CD4-positive, alpha-beta T cell treated with Interleukin-17A for 4 hours (primary cell): ENCODE results near the gene ZSWIM5.
A peak's percentile ranks its signal among the peaks of the same experiment; 100 is the strongest.
"Not testable (repeated sequence)": the region's sequence is repeated elsewhere in the genome, so short reads cannot be mapped to it uniquely, and the experiment has no call there.

Experiments
- DNase-seq: peaks from one replicate; pipeline ENCODE4 v3.0.0-alpha.2; 2020; ENCODE audit warnings: mixed read lengths

ZSWIM5 gene

GRCh38 chr1:45205910-45206721 lies at the start of gene ZSWIM5:
TSS of gene ZSWIM5 (minus strand) at chr1:45206605. CDS start at chr1:45206350, 255 bp downstream.
- peak; percentile 79 for DNase-seq

- DNase-seq, result no peak
Observed at GRCh38 chr1:45254490-45254889, 48.1 kb upstream of the ZSWIM5 start.

DNA sequence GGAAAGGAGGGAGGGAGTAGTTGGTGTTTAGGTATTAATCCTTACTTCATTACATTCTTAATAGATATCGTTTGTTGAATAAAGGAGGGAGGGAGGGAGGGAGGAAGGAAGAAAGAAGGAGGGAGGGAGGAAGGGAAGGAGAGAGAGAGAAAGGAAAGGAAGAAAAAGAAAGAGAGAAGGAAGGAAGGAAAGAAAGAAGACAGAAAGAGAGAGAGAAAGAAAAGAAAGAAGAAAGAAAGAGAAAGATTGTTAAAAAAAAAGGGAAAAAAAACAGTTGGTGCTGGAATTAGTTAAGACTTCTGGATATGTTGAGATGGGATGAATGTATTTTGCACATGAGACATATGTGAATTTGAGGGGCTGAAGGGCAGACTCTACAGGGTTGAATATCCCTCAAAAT lies 44.1 kb upstream of the ZSWIM5 start:
- no peak for DNase-seq

- not testable (repeated sequence) for DNase-seq
Observed at GRCh38 chr1:45248004-45248403, 41.6 kb upstream of the ZSWIM5 start.

DNA sequence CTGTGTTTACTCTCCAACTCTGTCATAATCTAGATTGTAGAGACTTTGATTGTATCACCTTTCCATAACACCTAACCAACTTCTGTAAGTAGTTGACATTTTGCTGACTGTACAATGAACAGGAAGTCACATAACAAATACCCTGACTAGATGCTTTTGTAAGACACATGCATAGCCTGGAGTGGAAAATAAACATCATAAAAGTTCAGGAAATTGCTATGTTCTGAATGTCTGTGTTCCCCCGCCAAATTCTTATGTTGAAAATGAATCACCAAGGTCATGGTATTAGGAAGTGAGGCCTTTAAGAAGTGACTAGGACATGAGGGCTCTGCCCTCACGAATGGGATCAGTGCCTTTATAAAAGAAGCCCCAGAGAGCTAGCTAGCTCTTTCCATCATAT lies 40.4 kb upstream of the ZSWIM5 start:
- no peak for DNase-seq

DNA sequence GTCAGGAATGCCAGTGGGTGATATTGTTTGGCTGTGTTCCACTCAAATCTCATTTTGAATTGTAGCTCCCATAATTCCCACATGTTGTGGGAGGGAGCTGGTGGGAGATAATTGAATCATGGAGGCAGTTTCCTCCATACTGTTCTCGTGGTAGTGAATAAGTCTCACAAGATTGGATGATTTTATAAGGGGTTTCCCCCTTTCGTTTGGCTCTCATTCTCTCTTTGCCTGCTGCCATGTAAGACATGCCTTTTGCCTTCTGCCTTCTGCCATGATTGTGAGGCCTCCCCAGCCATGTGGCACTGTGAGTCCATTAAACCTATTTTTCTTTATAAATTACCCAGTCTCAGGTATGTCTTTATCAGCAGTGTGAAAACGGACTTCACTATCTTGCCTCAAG lies 40.0 kb upstream of the ZSWIM5 start:
- not testable (repeated sequence) for DNase-seq

GRCh38 chr1:45244660-45245059 lies 38.3 kb upstream of the ZSWIM5 start:
- DNase-seq, result no peak

GRCh38 chr1:45243476-45244343 lies 37.3 kb upstream of the ZSWIM5 start:
- DNase-seq, result no peak

- no peak for DNase-seq
Observed at GRCh38 chr1:45238846-45239245, 32.4 kb upstream of the ZSWIM5 start.

DNA sequence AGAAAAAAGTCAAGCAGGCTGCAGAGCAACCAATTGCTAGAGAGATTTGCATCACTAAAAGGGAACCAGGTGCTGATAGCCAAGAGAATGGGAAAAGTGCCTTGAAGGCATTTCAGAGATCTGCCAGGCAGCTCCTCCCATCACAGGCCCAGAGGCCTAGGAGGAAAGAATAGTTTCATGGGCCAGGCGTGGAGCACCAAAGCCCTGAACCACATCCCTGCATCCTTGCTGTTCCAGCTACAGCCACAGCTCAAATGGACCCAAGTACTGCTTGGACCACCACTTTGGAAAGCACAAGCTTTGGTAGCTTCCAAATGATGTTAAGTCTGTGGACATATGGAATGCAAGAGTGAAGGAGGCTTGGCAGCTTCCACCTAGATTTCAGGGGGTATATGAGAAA lies 29.7 kb upstream of the ZSWIM5 start:
- no peak for DNase-seq

- DNase-seq, result peak; percentile 18
Observed at GRCh38 chr1:45230537-45230936, 24.1 kb upstream of the ZSWIM5 start.

DNA sequence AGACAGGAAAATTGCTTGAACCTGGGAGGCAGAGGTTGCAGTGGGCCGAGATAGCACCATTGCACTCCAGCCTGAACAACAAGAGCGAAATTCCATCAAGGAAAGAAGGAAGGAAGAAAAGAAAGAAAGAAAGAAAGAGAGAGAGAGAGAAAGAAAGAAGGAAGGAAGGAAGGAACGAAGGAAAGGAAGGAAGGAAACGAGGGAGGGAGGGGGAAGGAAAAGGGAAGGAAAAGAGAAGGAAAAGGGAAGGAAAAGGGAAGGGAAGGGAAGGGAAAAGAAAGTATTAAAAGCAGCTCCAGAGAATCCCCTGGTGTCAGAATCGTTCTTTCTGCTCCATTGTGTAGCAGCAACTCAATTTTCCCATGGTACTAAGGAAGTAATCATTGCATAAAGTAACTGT lies 19.2 kb upstream of the ZSWIM5 start:
- no peak for DNase-seq

GRCh38 chr1:45223710-45224109 lies 17.3 kb upstream of the ZSWIM5 start:
- not testable (repeated sequence) for DNase-seq

DNA sequence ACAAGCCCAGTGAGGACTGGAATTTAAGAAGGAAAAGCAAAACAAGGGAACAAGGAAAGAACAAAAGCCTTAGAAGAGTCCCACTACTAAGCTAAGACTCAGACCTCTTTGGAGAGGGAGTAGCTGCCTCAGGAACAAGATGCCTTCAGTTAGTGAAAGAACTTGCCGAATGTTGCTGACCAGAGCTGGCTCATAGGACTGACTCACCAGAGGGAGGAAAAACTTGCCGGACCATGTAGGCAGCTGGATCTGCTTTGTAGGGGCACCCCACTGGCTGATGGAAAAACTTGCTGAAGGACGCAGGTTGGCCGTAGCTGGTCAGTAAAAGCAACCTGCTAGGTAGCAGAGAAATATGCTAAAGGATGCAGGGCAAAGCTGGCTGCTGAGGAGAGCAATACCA lies 15.3 kb upstream of the ZSWIM5 start:
- no peak for DNase-seq

GRCh38 chr1:45216861-45217260 lies 10.5 kb upstream of the ZSWIM5 start:
- DNase-seq, result no peak

DNA sequence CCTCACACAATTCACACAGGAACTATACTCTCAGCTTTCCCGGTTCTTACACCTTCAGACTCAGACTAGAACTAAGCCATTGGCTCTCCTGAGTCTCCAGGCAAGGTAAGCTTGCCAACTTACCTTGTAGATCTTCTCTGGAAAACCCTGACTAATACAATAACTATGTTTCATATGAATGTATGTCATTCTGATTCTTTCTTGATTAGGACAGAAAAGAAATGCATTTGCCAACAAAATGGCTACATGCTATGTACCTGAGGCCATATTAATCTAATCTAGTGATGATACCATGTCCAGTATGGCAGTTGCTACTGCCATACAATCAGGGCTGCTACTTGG lies 9.8 kb upstream of the ZSWIM5 start:
- no peak for DNase-seq

DNA sequence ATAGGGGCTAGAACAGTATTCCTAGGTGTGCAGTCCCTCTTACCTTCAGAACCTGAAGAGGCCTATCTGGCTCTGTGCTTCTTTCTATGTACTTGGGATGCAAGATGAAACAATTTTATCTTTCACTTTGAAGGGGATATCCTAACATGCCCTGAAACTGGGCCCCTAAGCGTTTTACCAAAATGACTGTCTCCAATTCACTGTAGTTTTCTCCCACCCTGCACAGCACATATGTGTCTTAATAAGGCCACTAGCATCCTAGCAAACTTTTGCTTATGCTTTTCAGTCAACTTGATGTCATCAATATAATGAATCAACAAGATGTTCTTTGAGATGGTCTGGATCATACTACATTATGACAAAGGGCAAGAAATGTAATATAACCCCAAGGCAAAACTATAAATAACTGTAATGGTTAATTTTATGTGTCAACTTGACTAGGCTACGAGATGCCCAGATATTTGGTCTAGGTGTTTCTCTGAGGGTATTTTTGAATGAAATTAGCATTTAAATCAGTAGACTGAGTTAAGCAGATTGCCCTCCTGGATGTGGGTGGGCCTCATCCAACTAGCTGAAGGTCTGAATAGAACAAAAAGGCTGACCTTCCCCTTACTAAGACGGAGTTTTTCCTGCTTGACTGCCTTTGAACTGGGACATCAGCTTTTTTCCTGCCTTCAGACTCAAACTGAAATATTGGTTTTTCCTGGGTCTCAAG lies 9.2 kb upstream of the ZSWIM5 start:
- no peak for DNase-seq

GRCh38 chr1:45213892-45214291 lies 7.5 kb upstream of the ZSWIM5 start:
- no peak for DNase-seq

- no peak for DNase-seq
Observed at GRCh38 chr1:45211076-45211475, 4.7 kb upstream of the ZSWIM5 start.

DNA sequence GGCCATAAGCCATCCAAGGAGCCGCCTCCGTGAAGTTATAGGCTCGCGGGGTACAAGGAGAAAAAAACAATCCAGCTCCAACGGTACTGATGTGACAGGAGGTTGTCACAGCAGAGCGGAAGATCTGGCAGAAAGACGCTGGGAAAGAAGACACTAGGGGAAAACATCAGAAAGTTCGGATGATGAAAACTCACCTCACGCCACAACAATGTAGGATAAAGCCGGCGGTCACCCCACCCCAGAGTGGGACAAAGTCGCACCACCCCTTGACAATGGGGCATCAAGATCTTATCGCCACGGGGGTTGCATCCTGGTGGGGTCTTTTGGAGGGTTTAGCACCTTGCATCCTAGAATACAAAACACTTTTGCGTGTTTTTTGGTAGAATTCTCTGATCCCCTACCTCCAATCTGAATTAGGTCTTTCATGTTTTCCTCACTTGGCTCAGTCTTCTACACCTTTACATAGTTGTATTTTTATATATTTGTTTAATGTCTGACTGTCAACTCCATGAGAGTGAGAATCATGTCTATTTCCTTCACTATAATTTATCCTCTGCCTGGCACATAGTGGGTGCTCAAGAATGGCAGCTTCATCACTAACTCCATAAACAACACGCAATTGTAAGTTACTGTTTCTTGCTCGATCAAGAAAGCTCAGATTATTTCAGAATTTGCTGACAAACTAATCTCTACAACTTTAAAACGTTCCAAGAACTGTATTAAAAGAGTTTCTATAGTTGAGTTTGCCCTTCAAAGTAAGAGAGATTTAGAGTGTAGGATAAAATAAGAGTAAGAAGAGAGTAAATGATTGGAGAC lies 611 bp upstream of the ZSWIM5 start:
- no peak for DNase-seq

- DNase-seq, result peak; percentile 32
Observed at GRCh38 chr1:45205011-45205909, 1.1 kb downstream of the ZSWIM5 start.
